Osteoblast (primary cell): Measurements from ENCODE around the gene CCSAP. TPM values are rescaled to one million over a fixed set of nuclear protein-coding genes. Genes with fewer than 3 reads are reported as not detected.

Experiments used
- DNase-seq: peaks from one replicate; pipeline ENCODE4 v3.0.0; 2011; ENCODE audit warnings: low spot score, mixed read lengths; ENCODE audit not compliant: insufficient read length; ENCODE audit errors: missing footprints
- H2AFZ ChIP-seq: 2 replicates; pipeline ENCODE4 v1.6.0; 2011; ENCODE audit warnings: mild to moderate bottlenecking, low read length
- H3K27ac ChIP-seq: 2 replicates; pipeline ENCODE4 v1.5.1; 2011; ENCODE audit warnings: mild to moderate bottlenecking, low read depth, low read length, moderate library complexity
- H3K27me3 ChIP-seq: 2 replicates; pipeline ENCODE4 v1.6.0; 2012; ENCODE audit warnings: mild to moderate bottlenecking, control low read depth, inconsistent platforms, low read length, moderate library complexity; ENCODE audit not compliant: insufficient read depth
- H3K36me3 ChIP-seq: 2 replicates; pipeline ENCODE4 v1.5.1; 2011; ENCODE audit warnings: mild to moderate bottlenecking, low read length, control low read depth, moderate library complexity; ENCODE audit not compliant: insufficient read depth
- H3K4me1 ChIP-seq: 2 replicates; pipeline ENCODE4 v1.5.1; 2011; ENCODE audit warnings: mild to moderate bottlenecking, low read length, control low read depth, moderate library complexity; ENCODE audit not compliant: insufficient read depth
- H3K4me2 ChIP-seq: 2 replicates; pipeline ENCODE4 v1.6.0; 2011; ENCODE audit warnings: mild to moderate bottlenecking, low read length; ENCODE audit not compliant: insufficient read depth
- H3K4me3 ChIP-seq: fragments of 200-600 bp; sonication (generic); 3 replicates; pipeline ENCODE4 v1.5.1; 2012; ENCODE audit warnings: mild to moderate bottlenecking, low read length, inconsistent platforms; ENCODE audit not compliant: insufficient read depth
- H3K79me2 ChIP-seq: 2 replicates; pipeline ENCODE4 v1.6.0; 2012; ENCODE audit warnings: mild to moderate bottlenecking, low read length, control low read depth, inconsistent platforms; ENCODE audit not compliant: insufficient read depth
- H3K9me3 ChIP-seq: 2 replicates; pipeline ENCODE4 v1.5.1; 2011; ENCODE audit warnings: low read depth, low read length, control low read depth
- H4K20me1 ChIP-seq: 2 replicates; pipeline ENCODE4 v1.6.0; 2012; ENCODE audit warnings: mild to moderate bottlenecking, low read length, control low read depth; ENCODE audit not compliant: insufficient read depth
- total RNA-seq: library from RNA; depleted of rRNA; stranded (reverse); fragments of >200 nt; gene quantifications from 2 replicates; pipeline ENCODE4 v1.2.3, GENCODE V29; 2012
- TF ChIP-seq, protein P1 (sequence below): IDR thresholded peaks from 2 replicates; pipeline ENCODE4 v1.5.1; 2011; ENCODE audit warnings: mild to moderate bottlenecking, low read depth, low read length, moderate library complexity; ENCODE audit errors: extremely low read depth

CCSAP gene
- total RNA-seq, 1 donor: 9.4 TPM

GRCh38 chr1:229377429-229377828 is 34.6 kb upstream of the CCSAP start:
- Histone ChIP-seq H2AFZ (no peak overlapping the region), H3K4me2 (no peak overlapping the region), H3K79me2 (no peaks in the 10 kb centered on the region), H3K36me3 (no peaks in the 10 kb centered on the region), H3K4me3 (no peak overlapping the region), H4K20me1 (no peaks in the 10 kb centered on the region), H3K4me1 (no peaks in the 10 kb centered on the region), H3K9me3 (no peaks in the 10 kb centered on the region), H3K27me3 (no peaks in the 10 kb centered on the region), H3K27ac (no peak overlapping the region)
- DNase-seq: no peak
- TF ChIP-seq, protein P1, sequence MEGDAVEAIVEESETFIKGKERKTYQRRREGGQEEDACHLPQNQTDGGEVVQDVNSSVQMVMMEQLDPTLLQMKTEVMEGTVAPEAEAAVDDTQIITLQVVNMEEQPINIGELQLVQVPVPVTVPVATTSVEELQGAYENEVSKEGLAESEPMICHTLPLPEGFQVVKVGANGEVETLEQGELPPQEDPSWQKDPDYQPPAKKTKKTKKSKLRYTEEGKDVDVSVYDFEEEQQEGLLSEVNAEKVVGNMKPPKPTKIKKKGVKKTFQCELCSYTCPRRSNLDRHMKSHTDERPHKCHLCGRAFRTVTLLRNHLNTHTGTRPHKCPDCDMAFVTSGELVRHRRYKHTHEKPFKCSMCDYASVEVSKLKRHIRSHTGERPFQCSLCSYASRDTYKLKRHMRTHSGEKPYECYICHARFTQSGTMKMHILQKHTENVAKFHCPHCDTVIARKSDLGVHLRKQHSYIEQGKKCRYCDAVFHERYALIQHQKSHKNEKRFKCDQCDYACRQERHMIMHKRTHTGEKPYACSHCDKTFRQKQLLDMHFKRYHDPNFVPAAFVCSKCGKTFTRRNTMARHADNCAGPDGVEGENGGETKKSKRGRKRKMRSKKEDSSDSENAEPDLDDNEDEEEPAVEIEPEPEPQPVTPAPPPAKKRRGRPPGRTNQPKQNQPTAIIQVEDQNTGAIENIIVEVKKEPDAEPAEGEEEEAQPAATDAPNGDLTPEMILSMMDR: no peak

GRCh38 chr1:229376521-229376920 is 33.7 kb upstream of the CCSAP start:
- Histone ChIP-seq H3K27ac (no peak overlapping the region), H2AFZ (no peak overlapping the region), H3K4me2 (no peak overlapping the region), H3K9me3 (no peaks in the 10 kb centered on the region), H3K4me3 (no peak overlapping the region), H3K4me1 (no peaks in the 10 kb centered on the region), H3K36me3 (no peaks in the 10 kb centered on the region), H3K79me2 (no peaks in the 10 kb centered on the region), H3K27me3 (no peaks in the 10 kb centered on the region), H4K20me1 (no peaks in the 10 kb centered on the region)
- DNase-seq: peak; percentile 52
- TF ChIP-seq, protein P1: no peak

GRCh38 chr1:229374485-229374884 is 31.6 kb upstream of the CCSAP start:
- no peaks in the 10 kb centered on the region for H3K9me3 ChIP-seq

GRCh38 chr1:229373395-229373794 is 30.5 kb upstream of the CCSAP start:
- Histone ChIP-seq H4K20me1 (no peaks in the 10 kb centered on the region), H2AFZ (no peak overlapping the region), H3K36me3 (no peaks in the 10 kb centered on the region), H3K27ac (no peak overlapping the region), H3K4me3 (no peak overlapping the region), H3K4me1 (peaks cover 5% of the 10 kb centered on the region), H3K79me2 (no peaks in the 10 kb centered on the region), H3K27me3 (peaks cover 14% of the 10 kb centered on the region), H3K4me2 (no peak overlapping the region), H3K9me3 (no peaks in the 10 kb centered on the region)
- DNase-seq: no peak
- TF ChIP-seq, protein P1: no peak

More at GRCh38 chr1:229374485-229374884, 31.6 kb upstream of the CCSAP start:
- Histone ChIP-seq H4K20me1 (no peaks in the 10 kb centered on the region), H3K27ac (no peak overlapping the region), H3K79me2 (no peaks in the 10 kb centered on the region), H3K4me3 (no peak overlapping the region), H3K4me1 (peaks cover 5% of the 10 kb centered on the region), H3K4me2 (no peak overlapping the region), H3K36me3 (no peaks in the 10 kb centered on the region), H2AFZ (no peak overlapping the region), H3K27me3 (peaks cover 14% of the 10 kb centered on the region)
- peak; percentile 42 for DNase-seq
- TF ChIP-seq, protein P1: no peak
